Measurements from ENCODE around the gene ISG15.
"Not testable (repeated sequence)": the region's sequence is repeated elsewhere in the genome, so short reads cannot be mapped to it uniquely, and the experiment has no call there.

Gene ISG15

GRCh38 chr1:1026599-1027413 lies 13.5 kb downstream of the ISG15 start:
- DNase-seq (ENCODE audit: low read depth in 2 of 2, low spot score in 1 of 2) = no peak

- no peak for DNase-seq (ENCODE audit: low read depth in 2 of 2, low spot score in 1 of 2)
These were observed 14.5 kb downstream of the ISG15 start for GRCh38 chr1:1027791-1028190.

GRCh38 chr1:1030867-1031658 lies 17.8 kb downstream of the ISG15 start:
- DNase-seq (ENCODE audit: low read depth in 2 of 2, low spot score in 1 of 2) = not testable (repeated sequence)

- no peak for DNase-seq (ENCODE audit: low read depth in 2 of 2, low spot score in 1 of 2)
These were observed 18.4 kb downstream of the ISG15 start for GRCh38 chr1:1031659-1032235.

- DNase-seq (ENCODE audit: low read depth in 2 of 2, low spot score in 1 of 2) = no peak
These were observed 19.1 kb downstream of the ISG15 start for GRCh38 chr1:1032424-1032823.

- peak; percentile 77 to 89 for DNase-seq (ENCODE audit: low read depth in 2 of 2, low spot score in 1 of 2)
These were observed 19.8 kb downstream of the ISG15 start for GRCh38 chr1:1033009-1033587.

GRCh38 chr1:1033731-1034438 lies 20.6 kb downstream of the ISG15 start:
- no peak for DNase-seq (ENCODE audit: low read depth in 2 of 2, low spot score in 1 of 2)

- no peak for DNase-seq (ENCODE audit: low read depth in 2 of 2, low spot score in 1 of 2)
These were observed 21.1 kb downstream of the ISG15 start for GRCh38 chr1:1034439-1034781.

- no peak for DNase-seq (ENCODE audit: low read depth in 2 of 2, low spot score in 1 of 2)
These were observed 22.1 kb downstream of the ISG15 start for GRCh38 chr1:1035291-1035943.

GRCh38 chr1:1037366-1038327 lies 24.4 kb downstream of the ISG15 start:
- no peak for DNase-seq (ENCODE audit: low read depth in 2 of 2, low spot score in 1 of 2)

GRCh38 chr1:1038694-1039093 lies 25.4 kb downstream of the ISG15 start:
- no peak for DNase-seq (ENCODE audit: low read depth in 2 of 2, low spot score in 1 of 2)

- DNase-seq (ENCODE audit: low read depth in 2 of 2, low spot score in 1 of 2) = no peak
These were observed 26.0 kb downstream of the ISG15 start for GRCh38 chr1:1039145-1039910.

- peak; percentile 31 to 59 for DNase-seq (ENCODE audit: low read depth in 2 of 2, low spot score in 1 of 2)
These were observed 27.0 kb downstream of the ISG15 start for GRCh38 chr1:1040004-1040991.

GRCh38 chr1:1041092-1041523 lies 27.8 kb downstream of the ISG15 start:
- DNase-seq (ENCODE audit: low read depth in 2 of 2, low spot score in 1 of 2) = no peak

- DNase-seq (ENCODE audit: low read depth in 2 of 2, low spot score in 1 of 2) = no peak
These were observed 28.6 kb downstream of the ISG15 start for GRCh38 chr1:1041873-1042272.

GRCh38 chr1:1042835-1043234 lies 29.5 kb downstream of the ISG15 start:
- DNase-seq (ENCODE audit: low read depth in 2 of 2, low spot score in 1 of 2) = no peak

GRCh38 chr1:1043411-1043810 lies 30.1 kb downstream of the ISG15 start:
- DNase-seq (ENCODE audit: low read depth in 2 of 2, low spot score in 1 of 2) = no peak

Data from stimulated activated CD8-positive, alpha-beta memory T cell treated with anti-CD3 and anti-CD28 coated beads, Interleukin-4, amount 100 ng/mL, for 4 hours (primary cell).